A549 (cell line): ENCODE measurements around the gene UTP25. TPM values are rescaled to one million over a fixed set of nuclear protein-coding genes. Genes with fewer than 3 reads are reported as not detected.

Source experiments
- ATAC-seq, 2 experiments: fragments of 200-7000 bp in 1 of 2; fragments of >200 bp in 1 of 2; cut with Nextera tagmentation in 1 of 2; cut with Tn5 transposase in 1 of 2; 3 replicates each; pipeline versions ENCODE4 v1.8.0 to v1.9.1; 2018 to 2020; ENCODE audit warnings: mild to moderate bottlenecking in 1 of 2, moderate library complexity in 1 of 2
- CTCF ChIA-PET: fragments of 300-600 bp; sonication (Branson Sonifier 250); formaldehyde crosslinking; extraction: SDS; loops from one replicate; lab custom pipeline; 2021; ENCODE audit warnings: antibody characterized with exemption, inconsistent platforms; lab: Yijun Ruan, JAX
- POLR2A ChIA-PET: fragments of 350-600 bp; formaldehyde crosslinking; extraction: SDS; loops from one replicate; lab custom pipeline; 2021; ENCODE audit warnings: antibody characterized with exemption, inconsistent platforms; lab: Yijun Ruan, JAX
- DNase-seq, 2 experiments: peaks; one replicate each; pipeline versions ENCODE4 v3.0.0 to v3.0.0-alpha.2; 2011 to 2016; ENCODE audit warnings: low read depth in 1 of 2, low spot score in 1 of 2
- FAIRE-seq: peaks from 2 replicates; lab custom pipeline; 2011; peaks lifted over from hg19 to GRCh38; lab: Jason Lieb, UNC
- H3K27ac ChIP-seq, 2 experiments: fragments of >200 bp; sonication (Bioruptor Twin); formaldehyde crosslinking; 3 replicates each; pipeline ENCODE4 v1.5.1; 2016 to 2017
- H3K4me1 ChIP-seq: fragments of >200 bp; sonication (Bioruptor Twin); formaldehyde crosslinking; 3 replicates; pipeline ENCODE4 v1.6.1; 2016
- H3K4me2 ChIP-seq: fragments of >200 bp; sonication (Bioruptor Twin); formaldehyde crosslinking; 3 replicates; pipeline ENCODE4 v1.6.1; 2016
- H3K4me3 ChIP-seq: fragments of >200 bp; sonication (Bioruptor Twin); formaldehyde crosslinking; 3 replicates; pipeline ENCODE4 v1.5.1; 2016
- H3K9me3 ChIP-seq: fragments of >200 bp; sonication (Bioruptor Twin); formaldehyde crosslinking; 3 replicates; pipeline ENCODE4 v1.6.1; 2016
- CBX2 ChIP-seq: fragments of 200-600 bp; sonication (generic); IDR thresholded peaks from 2 replicates; pipeline ENCODE4 v1.6.1; 2016; ENCODE audit warnings: low read depth, mild to moderate bottlenecking, borderline replicate concordance
- CBX8 ChIP-seq: fragments of 200-600 bp; sonication (generic); IDR thresholded peaks from 2 replicates; pipeline ENCODE4 v1.6.1; 2016
- CEBPB ChIP-seq, 2 experiments: fragments of >200 bp in 1 of 2; sonication (Bioruptor Twin) in 1 of 2; formaldehyde crosslinking in 1 of 2; IDR thresholded peaks; 2 replicates each; pipeline ENCODE4 v1.6.1; 2012 to 2016
- CHD2 ChIP-seq: fragments of 150-350 bp; IDR thresholded peaks from 2 replicates; pipeline ENCODE4 v1.6.1; 2014; ENCODE audit warnings: low read length; ENCODE audit not compliant: partially characterized antibody
- EHF ChIP-seq: fragments of 250-450 bp; sonication (Bioruptor Pico); IDR thresholded peaks from 2 replicates; pipeline ENCODE4 v1.5.0; 2020; ENCODE audit warnings: mild to moderate bottlenecking
- EHMT2 ChIP-seq: fragments of 200-600 bp; sonication (generic); IDR thresholded peaks from 2 replicates; pipeline ENCODE4 v1.6.1; 2016; ENCODE audit warnings: antibody characterized with exemption, low read depth, mild to moderate bottlenecking, moderate library complexity
- HOXB13 ChIP-seq: fragments of 250-450 bp; sonication (Bioruptor Pico); IDR thresholded peaks from 2 replicates; pipeline ENCODE4 v1.5.0; 2020; ENCODE audit warnings: low read depth, mild to moderate bottlenecking, moderate library complexity
- HOXB5 ChIP-seq: fragments of 250-450 bp; sonication (Bioruptor Pico); IDR thresholded peaks from 2 replicates; pipeline ENCODE4 v1.5.0; 2020; ENCODE audit warnings: mild to moderate bottlenecking, moderate library complexity
- JUNB ChIP-seq: fragments of >200 bp; sonication (Bioruptor Twin); formaldehyde crosslinking; IDR thresholded peaks from 2 replicates; pipeline ENCODE4 v1.6.1; 2016
- RAD21 ChIP-seq, 2 experiments: fragments of >200 bp in 1 of 2; sonication (Bioruptor Twin) in 1 of 2; formaldehyde crosslinking in 1 of 2; IDR thresholded peaks in 1 of 2; conservative IDR thresholded peaks in 1 of 2; 2 replicates in 1 of 2; 3 replicates in 1 of 2; pipeline ENCODE4 v1.6.1; 2012 to 2018; ENCODE audit warnings: inconsistent platforms in 1 of 2
- RARB ChIP-seq: fragments of 250-450 bp; sonication (Bioruptor Pico); IDR thresholded peaks from 2 replicates; pipeline ENCODE4 v1.8.0; 2021; ENCODE audit warnings: mild to moderate bottlenecking, moderate library complexity
- RCOR1 ChIP-seq: fragments of 150-350 bp; IDR thresholded peaks from 2 replicates; pipeline ENCODE4 v1.6.1; 2014; ENCODE audit warnings: antibody characterized with exemption, low read length, low read depth
- SREBF2 ChIP-seq: fragments of 450-650 bp; IDR thresholded peaks from 2 replicates; pipeline ENCODE4 v1.6.1; 2014; ENCODE audit warnings: mild to moderate bottlenecking, moderate library complexity
- ZFP36 ChIP-seq: fragments of 450-650 bp; IDR thresholded peaks from 2 replicates; pipeline ENCODE4 v1.6.1; 2014; ENCODE audit warnings: borderline replicate concordance; ENCODE audit not compliant: partially characterized antibody
- ZNF302 ChIP-seq: fragments of 250-450 bp; sonication (Bioruptor Pico); IDR thresholded peaks from 2 replicates; pipeline ENCODE4 v1.9.0; 2021; ENCODE audit warnings: inconsistent platforms, mild to moderate bottlenecking, moderate library complexity
- ZSCAN20 ChIP-seq: fragments of 250-450 bp; sonication (Bioruptor Pico); IDR thresholded peaks from 2 replicates; pipeline ENCODE4 v1.8.0; 2022; ENCODE audit warnings: mild to moderate bottlenecking, moderate library complexity
- WGBS: methylation state at CpG from one replicate; pipeline ENCODE4 v1.1.6; 2017; ENCODE audit errors: missing lambda C conversion rate; 5-methylcytosine and 5-hydroxymethylcytosine counted together
- polyA plus RNA-seq, 4 experiments: library from polyadenylated mRNA; depleted of rRNA in 3 of 4; stranded (reverse); fragments of >200 nt; fragmentation: RNase III in 1 of 4; extraction: RNeasy Plus Mini Kit Qiagen cat#74134 plus additional on column Dnase treatment in 1 of 4; gene quantifications; 2 replicates in 3 of 4; 3 replicates in 1 of 4; pipeline ENCODE4 v1.2.3, GENCODE V29; 2011 to 2017
- TF ChIP-seq, protein P1 (sequence below): IDR thresholded peaks from 2 replicates; pipeline ENCODE4 v1.6.1; 2012
- TF ChIP-seq, protein P2 (sequence below): fragments of >200 bp; sonication (Bioruptor Twin); formaldehyde crosslinking; IDR thresholded peaks from 3 replicates; pipeline ENCODE4 v1.5.1; 2016
- TF ChIP-seq, protein P3 (sequence below): IDR thresholded peaks from 2 replicates; pipeline ENCODE4 v1.6.1; 2012; ENCODE audit warnings: low read depth, borderline replicate concordance
- TF ChIP-seq, protein P4 (sequence below): fragments of 200-600 bp; sonication (generic); IDR thresholded peaks from 2 replicates; pipeline ENCODE4 v1.6.1; 2016; ENCODE audit warnings: antibody characterized with exemption, mild to moderate bottlenecking, moderate library complexity
- TF ChIP-seq, protein P5 (sequence below): fragments of 250-450 bp; sonication (Bioruptor Pico); IDR thresholded peaks from 2 replicates; pipeline ENCODE4 v1.5.0; 2021; ENCODE audit warnings: mild to moderate bottlenecking, moderate library complexity, borderline replicate concordance
- TF ChIP-seq, protein P6 (sequence below): fragments of 450-650 bp; IDR thresholded peaks from 2 replicates; pipeline ENCODE4 v1.6.1; 2014; ENCODE audit warnings: antibody characterized with exemption

Gene UTP25
- polyA plus RNA-seq, 2 of the 4 experiments (the other 2 are of a cell fraction) = 8.4 to 16.5 TPM

DNA sequence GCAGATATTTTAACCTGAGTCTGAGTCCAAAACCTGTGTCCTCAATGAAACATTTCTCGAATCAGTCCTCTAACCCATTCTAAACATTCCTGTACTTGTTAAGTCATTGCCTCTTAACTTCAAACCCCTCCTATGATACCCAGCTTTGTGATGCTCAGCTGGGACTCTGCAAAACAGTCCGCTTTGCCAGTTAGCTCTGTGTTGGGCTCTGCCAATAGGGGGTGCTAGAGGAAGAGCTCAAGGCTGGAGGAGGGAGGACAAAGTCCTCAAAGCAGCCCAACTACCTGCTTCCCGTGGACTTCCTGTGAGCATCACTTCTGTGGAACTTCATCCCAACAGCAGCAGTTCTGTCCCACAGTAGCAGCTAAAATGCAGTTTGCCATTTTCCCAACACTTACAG is 72.2 kb downstream of the UTP25 start:
- Histone ChIP-seq H3K4me2 (no peak overlapping the region), H3K27ac (no peak overlapping the region), H3K4me3 (no peak overlapping the region), H3K4me1 (peaks cover 4% of the 10 kb centered on the region; the same call in 1 of the 3 replicates), H3K9me3 (no peaks in the 10 kb centered on the region)
- ChIA-PET CTCF (interaction anchor here (0.6 to 1.7 kb wide), 2 partner anchors 13 to 40 kb away, joined by 3 to 4 read pairs; no protein-coding TSS in a partner anchor), POLR2A (no interaction called here)
- FAIRE-seq (no peak), ATAC-seq (peak; percentile 66 to 77; a peak in 5 of 6 replicates), DNase-seq (peak in 1 of 2 experiments; percentile 31)
- 31% methylated on average over 3 of the region's 3 CpGs for WGBS
- TF ChIP-seq, protein P1, sequence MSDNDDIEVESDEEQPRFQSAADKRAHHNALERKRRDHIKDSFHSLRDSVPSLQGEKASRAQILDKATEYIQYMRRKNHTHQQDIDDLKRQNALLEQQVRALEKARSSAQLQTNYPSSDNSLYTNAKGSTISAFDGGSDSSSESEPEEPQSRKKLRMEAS = no peak
- TF ChIP-seq CBX2 (no peak), RARB (CRISPR knock-in tag) (no peak), RAD21 (conservative IDR thresholded peaks at IDR 0.05 in 1 of 2, IDR thresholded peaks at IDR 0.05 in 1 of 2) (0 out of 5 replicates have a peak, but pooled peaks of 1 of the 2 experiments have one; percentile 21), ZFP36 (no peak), ZNF302 (CRISPR knock-in tag) (no peak), JUNB (no peak), SREBF2 (no peak), ZSCAN20 (CRISPR knock-in tag) (no peak)
- TF ChIP-seq, protein P2, sequence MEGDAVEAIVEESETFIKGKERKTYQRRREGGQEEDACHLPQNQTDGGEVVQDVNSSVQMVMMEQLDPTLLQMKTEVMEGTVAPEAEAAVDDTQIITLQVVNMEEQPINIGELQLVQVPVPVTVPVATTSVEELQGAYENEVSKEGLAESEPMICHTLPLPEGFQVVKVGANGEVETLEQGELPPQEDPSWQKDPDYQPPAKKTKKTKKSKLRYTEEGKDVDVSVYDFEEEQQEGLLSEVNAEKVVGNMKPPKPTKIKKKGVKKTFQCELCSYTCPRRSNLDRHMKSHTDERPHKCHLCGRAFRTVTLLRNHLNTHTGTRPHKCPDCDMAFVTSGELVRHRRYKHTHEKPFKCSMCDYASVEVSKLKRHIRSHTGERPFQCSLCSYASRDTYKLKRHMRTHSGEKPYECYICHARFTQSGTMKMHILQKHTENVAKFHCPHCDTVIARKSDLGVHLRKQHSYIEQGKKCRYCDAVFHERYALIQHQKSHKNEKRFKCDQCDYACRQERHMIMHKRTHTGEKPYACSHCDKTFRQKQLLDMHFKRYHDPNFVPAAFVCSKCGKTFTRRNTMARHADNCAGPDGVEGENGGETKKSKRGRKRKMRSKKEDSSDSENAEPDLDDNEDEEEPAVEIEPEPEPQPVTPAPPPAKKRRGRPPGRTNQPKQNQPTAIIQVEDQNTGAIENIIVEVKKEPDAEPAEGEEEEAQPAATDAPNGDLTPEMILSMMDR = 0 out of 3 replicates have a peak, but pooled peaks have one; percentile 8
- TF ChIP-seq, protein P3, sequence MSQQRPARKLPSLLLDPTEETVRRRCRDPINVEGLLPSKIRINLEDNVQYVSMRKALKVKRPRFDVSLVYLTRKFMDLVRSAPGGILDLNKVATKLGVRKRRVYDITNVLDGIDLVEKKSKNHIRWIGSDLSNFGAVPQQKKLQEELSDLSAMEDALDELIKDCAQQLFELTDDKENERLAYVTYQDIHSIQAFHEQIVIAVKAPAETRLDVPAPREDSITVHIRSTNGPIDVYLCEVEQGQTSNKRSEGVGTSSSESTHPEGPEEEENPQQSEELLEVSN = no peak

DNA sequence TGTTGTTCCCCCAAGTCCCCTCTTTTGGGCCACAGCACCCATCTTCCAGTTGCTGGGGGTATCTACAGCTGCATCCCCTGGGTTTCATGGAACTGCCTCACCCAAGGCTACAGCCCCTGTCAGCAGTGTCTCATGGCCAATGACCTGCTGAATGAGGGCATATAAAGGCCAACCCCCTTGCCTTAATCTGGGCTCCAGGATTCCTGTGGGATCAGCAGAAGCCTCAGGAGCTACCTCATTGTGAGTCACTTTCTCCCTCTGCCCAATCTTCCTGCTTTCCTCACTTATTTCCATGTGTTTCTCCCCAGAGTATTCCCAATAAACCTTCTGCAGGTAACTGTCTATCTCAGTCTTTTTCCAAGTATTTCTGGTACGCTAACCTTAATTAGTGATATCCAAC is 73.0 kb downstream of the UTP25 start:
- TF ChIP-seq CBX8 (no peak), CHD2 (no peak), EHMT2 (no peak), CBX2 (no peak), RCOR1 (no peak), ZNF302 (CRISPR knock-in tag) (no peak), RARB (CRISPR knock-in tag) (no peak), EHF (CRISPR knock-in tag) (no peak), JUNB (no peak), HOXB5 (CRISPR knock-in tag) (no peak), CEBPB (IDR thresholded peaks at IDR 0.05) (no peak), HOXB13 (CRISPR knock-in tag) (no peak)
- TF ChIP-seq, protein P4, sequence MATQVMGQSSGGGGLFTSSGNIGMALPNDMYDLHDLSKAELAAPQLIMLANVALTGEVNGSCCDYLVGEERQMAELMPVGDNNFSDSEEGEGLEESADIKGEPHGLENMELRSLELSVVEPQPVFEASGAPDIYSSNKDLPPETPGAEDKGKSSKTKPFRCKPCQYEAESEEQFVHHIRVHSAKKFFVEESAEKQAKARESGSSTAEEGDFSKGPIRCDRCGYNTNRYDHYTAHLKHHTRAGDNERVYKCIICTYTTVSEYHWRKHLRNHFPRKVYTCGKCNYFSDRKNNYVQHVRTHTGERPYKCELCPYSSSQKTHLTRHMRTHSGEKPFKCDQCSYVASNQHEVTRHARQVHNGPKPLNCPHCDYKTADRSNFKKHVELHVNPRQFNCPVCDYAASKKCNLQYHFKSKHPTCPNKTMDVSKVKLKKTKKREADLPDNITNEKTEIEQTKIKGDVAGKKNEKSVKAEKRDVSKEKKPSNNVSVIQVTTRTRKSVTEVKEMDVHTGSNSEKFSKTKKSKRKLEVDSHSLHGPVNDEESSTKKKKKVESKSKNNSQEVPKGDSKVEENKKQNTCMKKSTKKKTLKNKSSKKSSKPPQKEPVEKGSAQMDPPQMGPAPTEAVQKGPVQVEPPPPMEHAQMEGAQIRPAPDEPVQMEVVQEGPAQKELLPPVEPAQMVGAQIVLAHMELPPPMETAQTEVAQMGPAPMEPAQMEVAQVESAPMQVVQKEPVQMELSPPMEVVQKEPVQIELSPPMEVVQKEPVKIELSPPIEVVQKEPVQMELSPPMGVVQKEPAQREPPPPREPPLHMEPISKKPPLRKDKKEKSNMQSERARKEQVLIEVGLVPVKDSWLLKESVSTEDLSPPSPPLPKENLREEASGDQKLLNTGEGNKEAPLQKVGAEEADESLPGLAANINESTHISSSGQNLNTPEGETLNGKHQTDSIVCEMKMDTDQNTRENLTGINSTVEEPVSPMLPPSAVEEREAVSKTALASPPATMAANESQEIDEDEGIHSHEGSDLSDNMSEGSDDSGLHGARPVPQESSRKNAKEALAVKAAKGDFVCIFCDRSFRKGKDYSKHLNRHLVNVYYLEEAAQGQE = no peak
- TF ChIP-seq, protein P1 = no peak
- TF ChIP-seq, protein P5, sequence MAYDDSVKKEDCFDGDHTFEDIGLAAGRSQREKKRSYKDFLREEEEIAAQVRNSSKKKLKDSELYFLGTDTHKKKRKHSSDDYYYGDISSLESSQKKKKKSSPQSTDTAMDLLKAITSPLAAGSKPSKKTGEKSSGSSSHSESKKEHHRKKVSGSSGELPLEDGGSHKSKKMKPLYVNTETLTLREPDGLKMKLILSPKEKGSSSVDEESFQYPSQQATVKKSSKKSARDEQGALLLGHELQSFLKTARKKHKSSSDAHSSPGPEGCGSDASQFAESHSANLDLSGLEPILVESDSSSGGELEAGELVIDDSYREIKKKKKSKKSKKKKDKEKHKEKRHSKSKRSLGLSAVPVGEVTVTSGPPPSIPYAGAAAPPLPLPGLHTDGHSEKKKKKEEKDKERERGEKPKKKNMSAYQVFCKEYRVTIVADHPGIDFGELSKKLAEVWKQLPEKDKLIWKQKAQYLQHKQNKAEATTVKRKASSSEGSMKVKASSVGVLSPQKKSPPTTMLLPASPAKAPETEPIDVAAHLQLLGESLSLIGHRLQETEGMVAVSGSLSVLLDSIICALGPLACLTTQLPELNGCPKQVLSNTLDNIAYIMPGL (CRISPR knock-in tag) = no peak
- TF ChIP-seq, protein P6, sequence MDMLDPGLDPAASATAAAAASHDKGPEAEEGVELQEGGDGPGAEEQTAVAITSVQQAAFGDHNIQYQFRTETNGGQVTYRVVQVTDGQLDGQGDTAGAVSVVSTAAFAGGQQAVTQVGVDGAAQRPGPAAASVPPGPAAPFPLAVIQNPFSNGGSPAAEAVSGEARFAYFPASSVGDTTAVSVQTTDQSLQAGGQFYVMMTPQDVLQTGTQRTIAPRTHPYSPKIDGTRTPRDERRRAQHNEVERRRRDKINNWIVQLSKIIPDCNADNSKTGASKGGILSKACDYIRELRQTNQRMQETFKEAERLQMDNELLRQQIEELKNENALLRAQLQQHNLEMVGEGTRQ = no peak
- Histone ChIP-seq H3K4me2 (no peak overlapping the region), H3K27ac (no peak overlapping the region), H3K4me3 (no peak overlapping the region), H3K4me1 (peaks cover under 1% of the 10 kb centered on the region; the same call in 1 of the 3 replicates), H3K9me3 (no peaks in the 10 kb centered on the region)
- no peak for FAIRE-seq
- WGBS = 90% methylated on average over 1 of the region's 1 CpG
- ChIA-PET POLR2A (no interaction called here), CTCF (interaction anchor here (1.5 to 1.7 kb wide), 2 partner anchors 40 to 77 kb away, joined by 3 to 4 read pairs; no protein-coding TSS in a partner anchor)
- no peak for DNase-seq
- peak in 1 of 2 experiments; percentile 49; a peak in 3 of 6 replicates for ATAC-seq
